Liver (tissue), 9 donors: Measurements from ENCODE around the gene PTGER2. TPM values are rescaled to one million over a fixed set of nuclear protein-coding genes. Genes with fewer than 3 reads are reported as not detected.

ENCODE experiments used
- DNase-seq: peaks from one replicate; pipeline ENCODE4 v3.0.0-alpha.2; 2017; ENCODE audit warnings: low spot score
- H3K27ac ChIP-seq, 2 donors: one replicate each; pipeline ENCODE4 v1.7.0; 2013; ENCODE audit warnings: inconsistent platforms in 2 of 2, low read length in 2 of 2, control low read depth in 1 of 2, low read depth in 1 of 2, mild to moderate bottlenecking in 1 of 2
- H3K27me3 ChIP-seq, 4 donors: one replicate each; pipeline versions ENCODE4 v1.6.1 to v1.7.0; 2013; ENCODE audit warnings: low read length in 3 of 4, inconsistent platforms in 1 of 4, mild to moderate bottlenecking in 1 of 4, moderate library complexity in 1 of 4; ENCODE audit not compliant: control insufficient read depth in 4 of 4, insufficient read depth in 4 of 4
- H3K36me3 ChIP-seq, 4 donors: one replicate each; pipeline versions ENCODE4 v1.6.1 to v1.7.0; 2013; ENCODE audit warnings: low read length in 3 of 4, mild to moderate bottlenecking in 3 of 4, low read depth in 1 of 4, moderate library complexity in 1 of 4; ENCODE audit not compliant: control insufficient read depth in 4 of 4, insufficient read depth in 3 of 4
- H3K4me1 ChIP-seq, 4 donors: one replicate each; pipeline versions ENCODE4 v1.6.1 to v1.7.0; 2013; ENCODE audit warnings: low read length in 3 of 4, mild to moderate bottlenecking in 3 of 4, moderate library complexity in 1 of 4; ENCODE audit not compliant: control insufficient read depth in 4 of 4, insufficient read depth in 4 of 4
- H3K4me3 ChIP-seq, 3 donors: one replicate each; pipeline versions ENCODE4 v1.6.1 to v1.7.0; 2013; ENCODE audit warnings: low read length in 3 of 3, control low read depth in 1 of 3, low read depth in 1 of 3, mild to moderate bottlenecking in 1 of 3
- H3K9ac ChIP-seq, 2 donors: one replicate each; pipeline ENCODE4 v1.7.0; 2013; ENCODE audit warnings: low read length in 2 of 2, mild to moderate bottlenecking in 2 of 2, moderate library complexity in 2 of 2, control low read depth in 1 of 2, low read depth in 1 of 2
- H3K9me3 ChIP-seq, 4 donors: one replicate each; pipeline versions ENCODE4 v1.6.1 to v1.7.0; 2013; ENCODE audit warnings: low read length in 3 of 4; ENCODE audit not compliant: control insufficient read depth in 4 of 4
- ATF3 ChIP-seq: IDR thresholded peaks from 2 replicates; pipeline ENCODE4 v1.6.1; 2016; ENCODE audit warnings: antibody characterized with exemption
- CTCF ChIP-seq: fragments of 150-350 bp; IDR thresholded peaks from 2 replicates; pipeline ENCODE4 v1.5.1; 2017; ENCODE audit warnings: improper control_type of control experiment, low read depth, low read length; ENCODE audit not compliant: missing input control
- FOXA1 ChIP-seq: IDR thresholded peaks from 2 replicates; pipeline ENCODE4 v1.6.1; 2016; ENCODE audit warnings: antibody characterized with exemption
- FOXA2 ChIP-seq: IDR thresholded peaks from 2 replicates; pipeline ENCODE4 v1.6.1; 2016; ENCODE audit warnings: antibody characterized with exemption
- GABPA ChIP-seq, 2 donors: IDR thresholded peaks in 1 of 2; conservative IDR thresholded peaks in 1 of 2; 2 replicates each; pipeline ENCODE4 v1.6.1; 2016; ENCODE audit warnings: antibody characterized with exemption in 2 of 2, mild to moderate bottlenecking in 1 of 2, moderate library complexity in 1 of 2
- HNF4A ChIP-seq, 2 donors: conservative IDR thresholded peaks; 2 replicates each; pipeline ENCODE4 v1.6.1; 2016; ENCODE audit warnings: antibody characterized with exemption in 2 of 2, mild to moderate bottlenecking in 2 of 2
- HNF4G ChIP-seq: IDR thresholded peaks from 2 replicates; pipeline ENCODE4 v1.6.1; 2016; ENCODE audit warnings: antibody characterized with exemption
- JUND ChIP-seq, 2 donors: IDR thresholded peaks; 2 replicates each; pipeline ENCODE4 v1.6.1; 2016; ENCODE audit warnings: antibody characterized with exemption in 2 of 2
- MAX ChIP-seq: IDR thresholded peaks from 2 replicates; pipeline ENCODE4 v1.6.1; 2016; ENCODE audit warnings: antibody characterized with exemption
- NR2F2 ChIP-seq: IDR thresholded peaks from 2 replicates; pipeline ENCODE4 v1.6.1; 2016; ENCODE audit warnings: antibody characterized with exemption
- RAD21 ChIP-seq, 2 donors: IDR thresholded peaks; 2 replicates each; pipeline ENCODE4 v1.6.1; 2016; ENCODE audit warnings: antibody characterized with exemption in 2 of 2, mild to moderate bottlenecking in 2 of 2
- REST ChIP-seq: IDR thresholded peaks from 2 replicates; pipeline ENCODE4 v1.6.1; 2016; ENCODE audit warnings: antibody characterized with exemption, mild to moderate bottlenecking
- RXRA ChIP-seq, 2 donors: IDR thresholded peaks; 2 replicates each; pipeline ENCODE4 v1.6.1; 2017 to 2018; ENCODE audit warnings: antibody characterized with exemption in 2 of 2, mild to moderate bottlenecking in 1 of 2
- SP1 ChIP-seq: IDR thresholded peaks from 2 replicates; pipeline ENCODE4 v1.6.1; 2018; ENCODE audit warnings: antibody characterized with exemption, mild to moderate bottlenecking
- TAF1 ChIP-seq: conservative IDR thresholded peaks from 2 replicates; pipeline ENCODE4 v1.6.1; 2016; ENCODE audit warnings: antibody characterized with exemption, mild to moderate bottlenecking
- YY1 ChIP-seq: IDR thresholded peaks from 2 replicates; pipeline ENCODE4 v1.6.1; 2016; ENCODE audit warnings: antibody characterized with exemption, mild to moderate bottlenecking
- ZBTB33 ChIP-seq: IDR thresholded peaks from 2 replicates; pipeline ENCODE4 v1.6.1; 2016; ENCODE audit warnings: antibody characterized with exemption
- WGBS: extraction: QIAGEN DNeasy Blood & Tissue Kit; methylation state at CpG from one replicate; pipeline ENCODE4 v1.1.7; 2013; 5-methylcytosine and 5-hydroxymethylcytosine counted together
- polyA plus RNA-seq, 2 donors: library from polyadenylated mRNA; stranded (reverse) in 1 of 2; unstranded in 1 of 2; fragments of 200-250 nt in 1 of 2; fragments of >200 nt in 1 of 2; fragmentation: Nextera tagmentation in 1 of 2; extraction: Ambion mirVana in 1 of 2; gene quantifications; one replicate each; pipeline versions ENCODE4 v1.2.1 to v1.2.3, GENCODE V29; 2013 to 2015
- total RNA-seq, 2 donors: library from RNA; depleted of rRNA; stranded (reverse); fragments of >200 nt; gene quantifications; one replicate each; pipeline ENCODE4 v1.2.3, GENCODE V29; 2014
- donor health status: healthy.
- donor health status: healthy.
- donor health status: healthy.
- donor health status: healthy.
- donor health status: healthy.

The PTGER2 gene
- total and polyA plus RNA-seq, 4 donors = 0.36 to 1.9 (median 0.81) TPM

- Histone ChIP-seq H3K27me3 (peaks cover 0 to 11% (median 6%) of the 10 kb centered on the region in 4 donors), H3K9ac (no peak overlapping the region), H3K9me3 (no peaks in the 10 kb centered on the region), H3K4me3 (no peak overlapping the region), H3K4me1 (peaks cover 2 to 15% (median 7%) of the 10 kb centered on the region in 4 donors), H3K27ac (no peak overlapping the region), H3K36me3 (no peaks in the 10 kb centered on the region)
- TF ChIP-seq RAD21 (IDR thresholded peaks at IDR 0.05) = no peak
- no peak for TF ChIP-seq NR2F2
- TF ChIP-seq YY1 = no peak
- TF ChIP-seq HNF4G = no peak
- no peak for TF ChIP-seq ATF3
- TF ChIP-seq JUND (IDR thresholded peaks at IDR 0.05) = no peak
- no peak for TF ChIP-seq ZBTB33
- TF ChIP-seq TAF1 = no peak
- TF ChIP-seq SP1 = no peak
- TF ChIP-seq CTCF = no peak
- TF ChIP-seq MAX = no peak
- TF ChIP-seq FOXA2 = no peak
- TF ChIP-seq FOXA1 = no peak
- no peak for TF ChIP-seq REST
- no peak for TF ChIP-seq HNF4A (conservative IDR thresholded peaks at IDR 0.05)
- TF ChIP-seq GABPA (IDR thresholded peaks at IDR 0.05 in 1 of 2, conservative IDR thresholded peaks at IDR 0.05 in 1 of 2) = no peak
- no peak for DNase-seq
- 69% methylated on average over 3 of the region's 3 CpGs for WGBS
These were observed 47.9 kb upstream of the PTGER2 start for GRCh38 chr14:52266179-52266578.

- Histone ChIP-seq H3K27ac (no peak overlapping the region), H3K4me1 (peaks cover 2 to 15% (median 7%) of the 10 kb centered on the region in 4 donors), H3K36me3 (no peaks in the 10 kb centered on the region), H3K27me3 (peaks cover 0 to 11% (median 6%) of the 10 kb centered on the region in 4 donors), H3K4me3 (no peak overlapping the region), H3K9ac (no peak overlapping the region), H3K9me3 (no peaks in the 10 kb centered on the region)
- 62% methylated on average over 5 of the region's 5 CpGs for WGBS
- no peak for DNase-seq
- TF ChIP-seq ATF3 = no peak
- no peak for TF ChIP-seq FOXA1
- TF ChIP-seq TAF1 = no peak
- no peak for TF ChIP-seq RXRA (IDR thresholded peaks at IDR 0.05)
These were observed 47.3 kb upstream of the PTGER2 start for GRCh38 chr14:52266782-52267181.
